Activated CD4-positive, alpha-beta memory T cell treated with anti-CD3 and anti-CD28 coated beads, Interleukin-2, amount 10 ng/mL, durations not matched to agents 7 days and 5 days (primary cell): ENCODE results near the gene RBM44. TPM values are rescaled to one million over a fixed set of nuclear protein-coding genes. Genes with fewer than 3 reads are reported as not detected.

Experiments used
- CTCF ChIA-PET: fragments of 350-600 bp; sonication (Branson Sonifier 250); formaldehyde crosslinking; loops from one replicate; lab custom pipeline; 2021; ENCODE audit warnings: antibody characterized with exemption, inconsistent platforms; lab: Charles Lee
- POLR2A ChIA-PET: fragments of 350-600 bp; sonication (Branson Sonifier 250); formaldehyde crosslinking; loops from one replicate; lab custom pipeline; 2021; ENCODE audit warnings: antibody characterized with exemption; lab: Charles Lee
- DNase-seq: peaks from one replicate; pipeline ENCODE4 v3.0.0-alpha.2; 2020
- H3K27ac Mint-ChIP-seq: one replicate; pipeline ENCODE4 v1.8.0; 2021; ENCODE audit warnings: mild to moderate bottlenecking, mixed read lengths
- H3K27me3 Mint-ChIP-seq: one replicate; pipeline ENCODE4 v1.8.0; 2021; ENCODE audit warnings: mixed read lengths
- H3K36me3 Mint-ChIP-seq: one replicate; pipeline ENCODE4 v1.8.0; 2021; ENCODE audit warnings: low read depth, mixed read lengths
- H3K4me1 Mint-ChIP-seq: one replicate; pipeline ENCODE4 v1.8.0; 2021; ENCODE audit warnings: mixed read lengths
- H3K4me3 Mint-ChIP-seq: one replicate; pipeline ENCODE4 v1.8.0; 2021; ENCODE audit warnings: mild to moderate bottlenecking, mixed read lengths
- H3K9me3 Mint-ChIP-seq: one replicate; pipeline ENCODE4 v1.8.0; 2021; ENCODE audit warnings: mixed read lengths
- total RNA-seq, 2 experiments: library from RNA; stranded (reverse); gene quantifications; one replicate each; pipeline ENCODE4 v1.2.3, GENCODE V29; 2021

Gene RBM44
- total RNA-seq, 2 experiments from 2014 or later, result 0.75 to 0.93 TPM

DNA sequence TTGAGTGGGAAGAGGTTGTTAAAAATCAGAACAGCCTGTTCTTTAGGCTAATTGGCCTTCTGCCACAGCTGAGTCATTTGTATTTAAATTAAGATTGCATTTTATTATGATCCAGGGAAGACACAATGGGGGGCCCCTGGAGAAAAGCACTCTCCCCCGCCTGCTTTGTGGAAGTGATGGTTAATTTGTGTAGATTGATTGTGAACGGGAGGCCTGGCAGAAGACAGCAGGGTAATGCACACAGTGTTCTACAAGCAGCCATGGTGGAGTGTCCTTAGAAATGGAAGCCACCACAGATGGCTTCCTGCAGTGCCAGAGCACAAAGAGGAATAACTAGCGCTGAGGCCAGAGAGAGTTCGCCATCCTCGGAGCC is 80.5 kb downstream of the RBM44 start:
- Mint-ChIP-seq H3K27ac (no peak overlapping the region), H3K4me1 (peaks cover 5% of the 10 kb centered on the region), H3K36me3 (no peaks in the 10 kb centered on the region), H3K9me3 (no peaks in the 10 kb centered on the region), H3K4me3 (no peak overlapping the region), H3K27me3 (no peaks in the 10 kb centered on the region)
- CTCF ChIA-PET, result no interaction called here
- no peak for DNase-seq
- POLR2A ChIA-PET, result no interaction called here

DNA sequence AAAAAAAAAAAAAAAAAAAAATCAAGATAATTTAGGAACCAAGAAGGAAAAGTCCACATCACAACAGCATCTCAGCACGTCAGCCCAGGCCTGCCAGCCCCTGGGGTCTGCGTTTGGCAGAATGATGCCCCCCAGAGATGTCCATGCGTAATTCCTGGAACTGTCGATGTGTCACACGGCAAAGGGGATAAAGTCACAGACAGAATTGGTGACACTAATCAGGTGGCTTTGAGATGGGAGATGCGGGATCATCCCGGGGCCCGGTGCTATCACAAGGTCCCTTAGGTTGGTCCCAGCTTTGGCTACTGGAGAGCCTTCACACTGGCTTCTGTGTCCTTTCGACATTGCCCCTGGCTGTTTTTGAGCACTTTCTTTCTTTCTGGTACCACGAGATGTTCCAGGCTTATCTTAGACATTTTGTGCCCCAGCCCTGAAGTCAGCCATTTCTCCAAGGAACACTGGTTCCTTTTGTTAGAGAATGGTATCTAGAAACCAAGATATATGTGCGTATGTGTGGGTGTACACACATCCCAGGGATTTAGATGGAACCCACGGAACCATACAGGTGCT is 81.5 kb downstream of the RBM44 start:
- POLR2A ChIA-PET, result no interaction called here
- CTCF ChIA-PET, result no interaction called here
- H3K27ac Mint-ChIP-seq, result no peak overlapping the region
- no peak overlapping the region for H3K4me3 Mint-ChIP-seq
- H3K36me3 Mint-ChIP-seq, result no peaks in the 10 kb centered on the region
- H3K4me1 Mint-ChIP-seq, result peaks cover 5% of the 10 kb centered on the region
- no peaks in the 10 kb centered on the region for H3K9me3 Mint-ChIP-seq
- H3K27me3 Mint-ChIP-seq, result no peaks in the 10 kb centered on the region
- no peak for DNase-seq

DNA sequence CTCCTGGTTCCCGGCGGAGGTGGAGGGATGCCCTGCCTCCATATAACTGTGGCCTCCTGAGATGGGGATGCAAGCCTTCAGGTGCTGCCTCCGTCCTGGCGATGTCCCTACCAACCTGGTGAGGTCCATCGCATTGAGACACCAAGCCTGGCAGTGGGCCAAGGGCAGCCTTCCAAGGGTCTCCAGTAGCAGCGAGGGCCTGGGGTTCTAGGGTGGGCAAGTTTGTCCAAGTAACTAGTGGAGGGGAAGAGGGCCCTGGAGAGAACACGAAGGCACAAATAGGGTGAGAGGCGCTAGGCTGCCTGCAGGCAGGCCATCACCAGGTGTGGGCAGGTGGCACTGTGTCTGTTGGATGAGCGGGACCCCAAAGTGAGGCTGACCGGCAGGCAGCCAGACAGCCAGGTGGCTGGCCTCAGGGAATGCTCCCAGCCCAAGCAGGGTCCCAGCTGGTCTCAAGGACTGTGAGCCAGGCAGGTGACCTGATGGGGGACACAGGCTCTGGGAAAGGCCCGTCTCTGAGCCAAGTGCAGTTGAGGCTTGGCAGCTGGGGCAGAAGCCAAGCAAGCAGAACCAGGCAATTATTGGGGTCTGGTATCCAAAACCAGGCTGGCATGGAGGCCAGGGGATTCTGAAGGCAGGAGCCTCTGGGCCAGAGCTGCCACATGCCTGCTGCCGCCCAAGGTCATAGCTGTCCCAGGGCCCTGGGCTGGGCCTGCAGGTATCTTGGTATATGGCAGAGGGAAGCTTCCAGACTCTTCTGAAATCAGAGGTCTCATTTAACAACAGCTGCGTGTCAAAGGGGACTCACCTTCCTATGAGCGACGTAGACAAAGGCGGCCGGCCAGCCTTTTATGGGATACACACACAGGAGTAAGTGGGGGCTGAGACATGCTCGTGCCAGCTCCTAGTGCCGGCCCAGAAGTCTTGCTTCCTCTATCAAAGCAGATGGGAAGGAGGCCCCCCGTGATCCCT is 84.2 kb downstream of the RBM44 start:
- no peak for DNase-seq
- H3K36me3 Mint-ChIP-seq, result no peaks in the 10 kb centered on the region
- ChIA-PET POLR2A (no interaction called here), CTCF (interaction anchor here (0.7 kb wide), 1 partner anchor 200 kb away, joined by 4 read pairs; no protein-coding TSS in a partner anchor)
- no peaks in the 10 kb centered on the region for H3K9me3 Mint-ChIP-seq
- H3K27me3 Mint-ChIP-seq, result no peaks in the 10 kb centered on the region
- no peak overlapping the region for H3K27ac Mint-ChIP-seq
- H3K4me3 Mint-ChIP-seq, result no peak overlapping the region
- peaks cover 5% of the 10 kb centered on the region for H3K4me1 Mint-ChIP-seq

DNA sequence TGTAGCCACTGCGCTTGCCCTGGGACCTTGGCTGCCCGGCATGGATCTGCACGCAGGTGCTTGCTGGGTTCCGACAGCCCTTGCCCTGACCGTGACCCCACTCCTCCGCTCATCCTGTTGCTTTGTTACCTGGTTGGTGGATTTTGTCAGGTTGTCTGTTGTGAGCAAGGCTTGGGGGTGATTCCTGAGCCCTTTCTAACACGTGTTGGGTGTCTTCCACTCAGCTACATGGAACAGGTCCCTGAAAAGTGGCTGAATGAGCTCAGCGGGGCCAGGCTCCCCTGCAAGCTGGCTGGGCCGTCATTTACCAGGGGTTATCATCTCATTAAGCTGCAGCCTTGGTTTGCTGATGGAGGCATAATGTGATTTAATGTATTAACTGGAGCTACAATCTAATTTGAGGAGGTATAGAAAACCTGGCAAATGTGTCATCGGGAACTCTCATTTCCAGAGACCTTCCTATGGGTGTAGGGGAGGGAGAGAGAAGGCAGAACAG is 85.4 kb downstream of the RBM44 start:
- Mint-ChIP-seq H3K4me3 (no peak overlapping the region), H3K27ac (no peak overlapping the region), H3K36me3 (no peaks in the 10 kb centered on the region), H3K27me3 (no peaks in the 10 kb centered on the region), H3K4me1 (peaks cover 5% of the 10 kb centered on the region), H3K9me3 (no peaks in the 10 kb centered on the region)
- ChIA-PET CTCF (no interaction called here), POLR2A (no interaction called here)
- DNase-seq, result no peak

GRCh38 chr2:237884681-237885080 is 86.1 kb downstream of the RBM44 start:
- Mint-ChIP-seq H3K9me3 (no peaks in the 10 kb centered on the region), H3K27ac (no peak overlapping the region), H3K27me3 (no peaks in the 10 kb centered on the region), H3K4me1 (peaks cover 7% of the 10 kb centered on the region), H3K36me3 (no peaks in the 10 kb centered on the region), H3K4me3 (no peak overlapping the region)
- no peak for DNase-seq
- ChIA-PET CTCF (no interaction called here), POLR2A (no interaction called here)

- ChIA-PET CTCF (no interaction called here), POLR2A (no interaction called here)
- no peaks in the 10 kb centered on the region for H3K9me3 Mint-ChIP-seq
- H3K27ac Mint-ChIP-seq, result no peak overlapping the region
- no peaks in the 10 kb centered on the region for H3K27me3 Mint-ChIP-seq
- no peak for DNase-seq
- H3K4me1 Mint-ChIP-seq, result peaks cover 8% of the 10 kb centered on the region
- no peak overlapping the region for H3K4me3 Mint-ChIP-seq
- no peaks in the 10 kb centered on the region for H3K36me3 Mint-ChIP-seq
Observed at GRCh38 chr2:237885111-237885930, 86.7 kb downstream of the RBM44 start.

DNA sequence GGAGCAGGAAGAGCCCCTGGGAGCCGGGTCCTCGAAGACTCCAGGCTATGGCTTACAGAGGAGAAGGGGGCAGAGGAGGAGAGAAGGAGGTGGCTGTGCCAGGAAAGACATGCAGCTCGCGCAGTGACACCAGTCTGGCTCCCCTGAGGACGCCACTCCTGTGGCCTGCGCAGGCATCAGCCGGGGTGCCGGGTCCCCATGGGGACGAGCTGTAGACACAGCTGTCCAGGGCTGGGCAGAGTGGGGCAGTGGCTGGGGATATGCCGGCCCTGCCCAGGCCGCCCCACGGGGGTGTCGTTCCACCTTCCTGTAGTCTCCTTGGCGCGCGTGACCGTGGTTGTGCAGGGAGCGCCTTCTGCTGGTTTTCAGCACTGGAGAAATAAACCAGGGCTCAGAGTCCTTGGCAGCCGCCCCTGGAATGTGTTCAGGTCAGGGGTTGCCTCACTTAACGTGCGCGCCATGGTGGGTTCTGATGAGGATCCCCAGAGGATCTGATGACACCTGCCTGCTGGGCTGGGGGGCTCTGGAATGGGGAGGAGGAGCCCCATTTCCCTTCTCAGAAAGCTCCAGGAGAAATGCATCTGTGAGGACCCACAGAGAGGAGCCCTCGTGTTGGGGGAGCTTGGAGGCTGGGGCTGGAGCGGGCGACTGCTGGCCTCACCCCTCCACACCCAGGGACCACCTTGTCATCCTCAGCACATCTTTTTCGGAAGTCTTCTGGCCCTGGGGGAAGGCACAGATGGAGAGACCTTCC is 87.5 kb downstream of the RBM44 start:
- Mint-ChIP-seq H3K4me1 (peaks cover 10% of the 10 kb centered on the region), H3K27ac (no peak overlapping the region), H3K4me3 (no peak overlapping the region), H3K27me3 (no peaks in the 10 kb centered on the region), H3K36me3 (no peaks in the 10 kb centered on the region), H3K9me3 (no peaks in the 10 kb centered on the region)
- POLR2A ChIA-PET, result no interaction called here
- no peak for DNase-seq
- CTCF ChIA-PET, result no interaction called here

- peaks cover 11% of the 10 kb centered on the region for H3K4me1 Mint-ChIP-seq
- H3K9me3 Mint-ChIP-seq, result no peaks in the 10 kb centered on the region
- CTCF ChIA-PET, result no interaction called here
- no peaks in the 10 kb centered on the region for H3K27me3 Mint-ChIP-seq
- H3K4me3 Mint-ChIP-seq, result no peak overlapping the region
- H3K27ac Mint-ChIP-seq, result no peak overlapping the region
- no peak for DNase-seq
- POLR2A ChIA-PET, result no interaction called here
- peaks cover 1% of the 10 kb centered on the region for H3K36me3 Mint-ChIP-seq
Observed at GRCh38 chr2:237886685-237887481, 88.3 kb downstream of the RBM44 start.

- CTCF ChIA-PET, result no interaction called here
- H3K9me3 Mint-ChIP-seq, result no peaks in the 10 kb centered on the region
Observed at GRCh38 chr2:237888389-237888788, 89.8 kb downstream of the RBM44 start.

DNA sequence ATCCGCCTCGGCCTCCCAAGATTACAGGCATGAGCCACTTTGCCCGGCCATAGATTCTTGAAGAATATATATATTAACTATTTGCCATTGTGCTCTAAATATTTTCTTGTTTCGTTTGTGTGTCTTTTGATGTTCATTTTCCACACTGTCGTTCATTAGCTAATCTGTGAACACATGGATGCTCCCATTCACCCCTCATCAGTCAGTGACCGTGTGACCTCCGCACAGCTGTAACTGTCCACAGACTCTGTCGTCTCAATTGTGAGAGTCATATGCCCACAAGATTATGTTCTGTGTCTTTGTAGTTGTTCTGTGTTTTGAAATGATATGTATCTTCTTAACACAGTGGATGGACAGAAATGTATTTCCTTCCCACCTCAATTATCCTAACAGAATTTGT is 90.4 kb downstream of the RBM44 start:
- Mint-ChIP-seq H3K27ac (no peak overlapping the region), H3K9me3 (no peaks in the 10 kb centered on the region), H3K4me3 (no peak overlapping the region), H3K36me3 (peaks cover 2% of the 10 kb centered on the region), H3K27me3 (no peaks in the 10 kb centered on the region), H3K4me1 (peaks cover 29% of the 10 kb centered on the region)
- DNase-seq, result no peak
- CTCF ChIA-PET, result no interaction called here
- POLR2A ChIA-PET, result no interaction called here

More at GRCh38 chr2:237888389-237888788, 89.8 kb downstream of the RBM44 start:
- H3K4me3 Mint-ChIP-seq, result no peak overlapping the region
- DNase-seq, result no peak
- H3K27me3 Mint-ChIP-seq, result no peaks in the 10 kb centered on the region
- no peak overlapping the region for H3K27ac Mint-ChIP-seq
- peaks cover 2% of the 10 kb centered on the region for H3K36me3 Mint-ChIP-seq
- POLR2A ChIA-PET, result no interaction called here
- peaks cover 26% of the 10 kb centered on the region for H3K4me1 Mint-ChIP-seq

DNA sequence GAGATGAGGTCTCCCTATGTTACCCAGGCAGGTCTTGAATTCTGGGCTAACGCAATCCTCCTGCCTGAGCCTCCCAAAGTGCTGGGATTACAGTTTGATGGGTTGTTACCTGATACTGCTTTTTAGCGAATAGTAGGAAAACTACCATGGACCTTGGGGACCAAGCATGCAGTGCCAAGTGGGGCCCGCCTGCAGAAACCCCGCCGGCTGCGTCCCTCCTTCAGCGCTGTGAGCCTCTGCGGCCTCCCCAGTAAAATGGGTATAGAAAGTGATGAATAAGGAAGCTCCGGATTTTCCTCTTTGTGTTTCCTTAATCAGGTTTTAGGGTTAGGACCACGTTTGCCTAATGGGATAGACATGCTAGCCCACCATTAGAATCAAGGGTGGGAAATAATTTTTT is 91.2 kb downstream of the RBM44 start:
- DNase-seq, result no peak
- peaks cover 2% of the 10 kb centered on the region for H3K36me3 Mint-ChIP-seq
- peaks cover 29% of the 10 kb centered on the region for H3K4me1 Mint-ChIP-seq
- CTCF ChIA-PET, result no interaction called here
- H3K4me3 Mint-ChIP-seq, result no peak overlapping the region
- H3K27me3 Mint-ChIP-seq, result no peaks in the 10 kb centered on the region
- H3K9me3 Mint-ChIP-seq, result no peaks in the 10 kb centered on the region
- POLR2A ChIA-PET, result interaction anchor here (1.2 kb wide), 1 partner anchor 9 kb away, joined by 3 read pairs; no protein-coding TSS in a partner anchor
- H3K27ac Mint-ChIP-seq, result no peak overlapping the region
